GM12872 (cell line): ENCODE measurements around the gene BRPF3.

Experiments
- TF ChIP-seq, protein P1 (sequence below): IDR thresholded peaks from 3 replicates; pipeline ENCODE4 v1.5.1; 2011; ENCODE audit warnings: low read depth, mild to moderate bottlenecking, low read length, moderate library complexity; ENCODE audit not compliant: insufficient read depth

BRPF3 gene

DNA sequence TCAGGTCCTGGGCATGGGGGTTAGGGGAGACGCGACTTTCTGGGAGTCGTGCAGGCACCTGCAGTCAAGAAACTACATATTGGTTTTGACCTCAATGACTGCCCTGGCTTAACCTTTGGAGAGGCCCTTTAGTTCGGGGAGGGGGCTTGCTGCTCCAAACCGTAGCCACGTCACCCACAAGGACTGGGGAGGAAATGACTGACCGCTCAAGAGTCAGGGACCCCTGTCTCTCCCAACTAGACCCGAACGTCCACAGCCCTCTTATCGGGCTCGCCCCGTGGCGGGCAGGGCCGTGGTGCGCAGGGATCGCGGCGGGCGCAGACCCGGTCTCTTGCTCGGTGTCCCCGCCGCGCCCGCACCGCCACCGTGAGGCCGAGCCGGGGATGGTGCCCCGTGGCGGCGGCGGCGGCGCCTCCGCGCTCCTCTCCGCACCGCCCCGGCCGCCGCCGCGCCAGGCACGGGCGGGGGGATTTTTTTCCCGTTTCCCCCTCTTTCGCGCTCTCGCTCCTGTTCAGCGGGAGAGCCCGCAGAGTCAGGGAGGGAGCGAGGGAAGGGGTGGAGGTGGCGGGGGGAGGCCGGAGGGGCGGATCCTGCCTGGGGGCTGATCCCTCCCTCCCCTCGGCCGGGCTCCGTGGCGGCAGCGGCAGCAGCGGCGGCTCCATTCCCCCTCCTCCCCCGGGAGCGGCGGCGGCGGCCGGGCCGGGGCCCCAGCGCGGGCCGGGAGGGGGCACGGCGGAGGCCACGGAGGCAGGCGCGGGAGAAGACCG lies at the start of gene BRPF3:
Gene BRPF3 (plus strand): TSS at position 632 of the 767 bp plus-strand sequence. CDS start 3,579 bp downstream, outside the sequence.
- TF ChIP-seq, protein P1, sequence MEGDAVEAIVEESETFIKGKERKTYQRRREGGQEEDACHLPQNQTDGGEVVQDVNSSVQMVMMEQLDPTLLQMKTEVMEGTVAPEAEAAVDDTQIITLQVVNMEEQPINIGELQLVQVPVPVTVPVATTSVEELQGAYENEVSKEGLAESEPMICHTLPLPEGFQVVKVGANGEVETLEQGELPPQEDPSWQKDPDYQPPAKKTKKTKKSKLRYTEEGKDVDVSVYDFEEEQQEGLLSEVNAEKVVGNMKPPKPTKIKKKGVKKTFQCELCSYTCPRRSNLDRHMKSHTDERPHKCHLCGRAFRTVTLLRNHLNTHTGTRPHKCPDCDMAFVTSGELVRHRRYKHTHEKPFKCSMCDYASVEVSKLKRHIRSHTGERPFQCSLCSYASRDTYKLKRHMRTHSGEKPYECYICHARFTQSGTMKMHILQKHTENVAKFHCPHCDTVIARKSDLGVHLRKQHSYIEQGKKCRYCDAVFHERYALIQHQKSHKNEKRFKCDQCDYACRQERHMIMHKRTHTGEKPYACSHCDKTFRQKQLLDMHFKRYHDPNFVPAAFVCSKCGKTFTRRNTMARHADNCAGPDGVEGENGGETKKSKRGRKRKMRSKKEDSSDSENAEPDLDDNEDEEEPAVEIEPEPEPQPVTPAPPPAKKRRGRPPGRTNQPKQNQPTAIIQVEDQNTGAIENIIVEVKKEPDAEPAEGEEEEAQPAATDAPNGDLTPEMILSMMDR, result peak; percentile 52; the same call in 1 of the 3 replicates

DNA sequence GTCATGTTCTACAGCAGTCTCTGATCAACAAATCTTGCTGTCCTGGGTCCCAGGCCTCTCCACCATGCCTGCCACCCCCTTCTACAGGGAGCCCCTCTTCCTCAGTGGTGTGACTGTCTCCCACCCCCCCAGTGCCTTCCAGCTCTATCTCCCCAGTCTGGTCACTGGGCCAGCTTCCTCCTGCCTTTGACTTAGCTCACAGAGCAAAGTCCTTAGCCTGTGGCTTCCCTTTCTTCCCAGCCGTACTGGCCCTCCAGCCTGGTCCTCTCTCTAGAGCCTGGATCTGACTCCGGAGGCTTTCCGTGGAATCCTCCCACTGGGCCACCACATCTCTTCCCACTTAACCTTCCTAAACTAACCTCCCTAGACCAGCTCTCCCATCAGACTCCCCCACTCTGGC lies 49.2 kb upstream of the BRPF3 start:
- TF ChIP-seq, protein P1, result no peak

DNA sequence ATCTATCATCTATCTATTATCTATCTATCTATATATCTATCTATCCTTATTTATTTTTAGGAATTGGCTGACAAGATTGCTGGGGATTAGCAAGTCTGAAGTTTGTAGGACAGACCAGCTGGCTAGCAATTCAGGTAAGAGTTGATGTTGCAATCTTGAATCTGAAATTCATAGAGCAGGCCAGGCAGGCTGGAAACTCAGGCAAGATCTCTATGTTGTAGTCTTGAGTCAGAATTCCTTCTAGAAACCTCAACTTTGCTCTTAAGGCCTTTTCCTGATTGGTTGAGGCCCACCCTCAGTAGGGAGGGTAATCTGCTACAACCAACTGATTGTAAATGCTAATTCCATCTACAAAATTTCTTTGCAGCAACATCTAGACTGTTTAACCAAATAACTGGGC lies 47.1 kb upstream of the BRPF3 start:
- TF ChIP-seq, protein P1, result no peak

DNA sequence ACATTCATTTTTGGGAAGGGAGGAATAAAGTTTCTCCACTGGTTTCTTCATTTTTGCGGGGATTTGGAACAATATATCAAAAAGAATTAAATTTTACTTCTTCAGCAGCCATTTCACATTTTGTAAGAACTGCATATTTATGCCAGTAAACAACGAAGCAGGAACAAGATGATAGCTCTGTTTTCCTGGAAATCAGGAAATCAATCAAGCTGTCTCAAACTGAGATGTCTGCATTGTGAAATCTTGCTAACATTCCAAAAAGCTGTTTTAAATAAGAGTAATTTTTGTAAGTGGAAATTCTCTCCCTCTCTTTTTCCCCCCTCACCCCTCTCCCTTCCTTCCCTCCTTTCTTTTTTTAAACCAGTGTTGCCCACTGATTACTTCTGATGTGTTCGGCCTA lies 46.3 kb upstream of the BRPF3 start:
- TF ChIP-seq, protein P1, result no peak

DNA sequence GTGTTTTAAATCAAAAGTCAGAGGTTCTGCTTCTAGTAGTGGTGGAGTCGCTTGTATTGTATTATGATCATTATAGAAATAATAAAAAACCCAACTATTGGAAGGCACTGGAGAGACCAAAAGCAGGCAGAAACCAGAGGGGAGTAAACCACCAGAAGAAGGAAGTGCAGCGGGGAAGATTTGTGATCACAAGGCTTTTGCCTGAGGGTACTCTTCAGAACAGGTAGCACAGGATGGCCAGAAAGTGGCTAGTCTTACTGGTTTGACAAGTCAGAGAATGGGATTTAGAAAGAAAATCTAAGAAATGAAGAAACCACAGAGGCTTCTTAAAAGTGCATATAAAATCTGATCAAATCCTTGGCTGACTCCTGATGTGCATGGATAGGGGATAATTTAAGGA lies 42.3 kb upstream of the BRPF3 start:
- TF ChIP-seq, protein P1, result no peak

DNA sequence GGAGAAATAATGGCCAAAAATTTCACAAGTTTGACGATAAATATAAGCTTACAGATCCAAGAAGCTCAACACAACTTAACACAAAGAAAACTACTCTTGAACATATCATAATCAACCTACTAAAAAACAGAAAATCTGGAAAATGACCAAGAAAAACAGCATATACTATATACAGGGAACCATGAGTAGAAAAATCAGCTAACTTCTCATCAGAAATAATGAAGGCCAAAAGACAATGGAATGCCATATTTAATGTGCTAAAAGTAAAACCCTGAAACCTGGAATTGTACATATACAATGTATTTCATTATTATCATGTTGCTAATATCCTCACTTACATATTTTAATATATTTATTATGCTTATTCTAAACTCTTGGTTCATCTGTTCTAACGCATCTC lies 40.9 kb upstream of the BRPF3 start:
- TF ChIP-seq, protein P1, result no peak

DNA sequence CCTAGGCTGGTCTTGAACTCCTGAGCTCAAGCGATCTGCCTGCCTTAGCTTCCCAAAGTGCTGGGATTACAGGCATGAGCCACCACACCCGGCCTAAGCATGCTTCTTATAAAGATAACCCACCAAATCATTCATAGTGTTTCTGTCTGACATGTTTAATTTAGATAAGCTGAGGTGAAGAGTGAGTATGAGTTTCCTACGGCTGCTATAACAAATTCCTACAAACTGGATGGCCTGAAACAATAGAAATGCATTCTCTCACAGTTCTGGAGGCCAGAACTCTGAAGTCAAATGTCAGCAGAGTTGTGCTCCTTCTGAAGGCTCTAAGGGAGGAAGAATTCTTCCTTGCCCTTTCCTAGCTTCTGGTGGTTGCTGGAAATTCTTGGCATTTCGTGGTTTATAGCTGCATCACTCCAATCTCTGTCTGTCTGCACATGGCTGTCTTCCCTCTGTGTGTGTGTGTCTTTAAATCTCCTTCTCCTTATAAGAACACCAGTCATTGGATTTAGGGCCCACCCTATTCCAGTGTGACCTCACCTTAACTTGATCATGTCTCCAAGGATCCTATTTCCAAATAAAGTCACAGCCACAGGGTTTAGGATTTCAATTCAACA lies 36.3 kb upstream of the BRPF3 start:
- TF ChIP-seq, protein P1, result no peak
